ENCODE data around the gene WASL. TPM values are rescaled to one million over a fixed set of nuclear protein-coding genes. Genes with fewer than 3 reads are reported as not detected.

Gene WASL
- polyA plus RNA-seq, 3 donors from 2014 or later: 1.1 to 2.4 (median 1.7) TPM

- Mint-ChIP-seq H3K36me3 (peaks cover 0 to 24% (median 18%) of the 10 kb centered on the region in 3 donors), H3K4me1 (no peaks in the 10 kb centered on the region), H3K4me3 (no peak overlapping the region), H3K27me3 (ENCODE audit: low read depth in 3 of 3) (no peaks in the 10 kb centered on the region), H3K27ac (no peak overlapping the region), H3K9me3 (no peaks in the 10 kb centered on the region)
- no peak for DNase-seq
Measured at GRCh38 chr7:123689250-123689649, 59.6 kb downstream of the WASL start.

- Mint-ChIP-seq H3K4me3 (no peak overlapping the region), H3K27ac (no peak overlapping the region), H3K36me3 (peaks cover 4 to 24% (median 17%) of the 10 kb centered on the region in 3 donors), H3K27me3 (ENCODE audit: low read depth in 3 of 3) (no peaks in the 10 kb centered on the region), H3K4me1 (no peaks in the 10 kb centered on the region), H3K9me3 (no peaks in the 10 kb centered on the region)
- DNase-seq: no peak
Measured at GRCh38 chr7:123687727-123688126, 61.1 kb downstream of the WASL start.

- H3K27ac Mint-ChIP-seq: no peak overlapping the region
- DNase-seq: no peak
- H3K36me3 Mint-ChIP-seq: peaks cover 4 to 18% (median 12%) of the 10 kb centered on the region in 3 donors
- H3K9me3 Mint-ChIP-seq: no peaks in the 10 kb centered on the region
- H3K27me3 Mint-ChIP-seq (ENCODE audit: low read depth in 3 of 3): no peaks in the 10 kb centered on the region
- H3K4me3 Mint-ChIP-seq: no peak overlapping the region
- H3K4me1 Mint-ChIP-seq: no peaks in the 10 kb centered on the region
Measured at GRCh38 chr7:123687161-123687560, 61.6 kb downstream of the WASL start.

GRCh38 chr7:123682690-123683089 is 66.1 kb downstream of the WASL start:
- H3K4me3 Mint-ChIP-seq: no peak overlapping the region
- H3K36me3 Mint-ChIP-seq: peaks cover 4 to 9% (median 8%) of the 10 kb centered on the region in 3 donors
- peak in 2 of 3 donors; percentile 29 to 31 for DNase-seq

GRCh38 chr7:123681561-123681960 is 67.2 kb downstream of the WASL start:
- Mint-ChIP-seq H3K9me3 (no peaks in the 10 kb centered on the region), H3K4me1 (no peaks in the 10 kb centered on the region), H3K27me3 (ENCODE audit: low read depth in 3 of 3) (no peaks in the 10 kb centered on the region), H3K4me3 (no peak overlapping the region), H3K36me3 (peaks cover 0 to 9% (median 4%) of the 10 kb centered on the region in 3 donors), H3K27ac (no peak overlapping the region)
- no peak for DNase-seq

More at GRCh38 chr7:123682690-123683089, 66.1 kb downstream of the WASL start:
- Mint-ChIP-seq H3K9me3 (no peaks in the 10 kb centered on the region), H3K27ac (no peak overlapping the region), H3K27me3 (ENCODE audit: low read depth in 3 of 3) (no peaks in the 10 kb centered on the region), H3K4me1 (no peaks in the 10 kb centered on the region)

GRCh38 chr7:123680580-123680979 is 68.2 kb downstream of the WASL start:
- Mint-ChIP-seq H3K4me1 (no peaks in the 10 kb centered on the region), H3K27ac (no peak overlapping the region), H3K27me3 (ENCODE audit: low read depth in 3 of 3) (no peaks in the 10 kb centered on the region), H3K9me3 (no peaks in the 10 kb centered on the region), H3K36me3 (peaks cover 0 to 9% (median 4%) of the 10 kb centered on the region in 3 donors), H3K4me3 (no peak overlapping the region)
- no peak for DNase-seq

GRCh38 chr7:123679614-123680013 is 69.2 kb downstream of the WASL start:
- H3K27me3 Mint-ChIP-seq (ENCODE audit: low read depth in 3 of 3): no peaks in the 10 kb centered on the region
- no peak for DNase-seq
- H3K36me3 Mint-ChIP-seq: peaks cover 0 to 9% (median 4%) of the 10 kb centered on the region in 3 donors
- H3K4me3 Mint-ChIP-seq: no peak overlapping the region
- no peaks in the 10 kb centered on the region for H3K9me3 Mint-ChIP-seq
- peak overlapping the region in 1 of 6 donors; percentile 6 for H3K27ac Mint-ChIP-seq
- peaks cover 0 to 2% of the 10 kb centered on the region in 2 donors for H3K4me1 Mint-ChIP-seq

GRCh38 chr7:123677061-123677715 is 71.6 kb downstream of the WASL start:
- H3K9me3 Mint-ChIP-seq: no peaks in the 10 kb centered on the region
- H3K4me3 Mint-ChIP-seq: no peak overlapping the region
- no peak overlapping the region for H3K27ac Mint-ChIP-seq
- peaks cover 0 to 9% (median 0%) of the 10 kb centered on the region in 3 donors for H3K36me3 Mint-ChIP-seq
- H3K27me3 Mint-ChIP-seq (ENCODE audit: low read depth in 3 of 3): no peaks in the 10 kb centered on the region
- no peak for DNase-seq
- peaks cover 0 to 2% of the 10 kb centered on the region in 2 donors for H3K4me1 Mint-ChIP-seq

GRCh38 chr7:123675181-123675473 is 73.7 kb downstream of the WASL start:
- no peak overlapping the region for H3K4me3 Mint-ChIP-seq
- H3K27me3 Mint-ChIP-seq (ENCODE audit: low read depth in 3 of 3): peaks cover 0 to 3% (median 0%) of the 10 kb centered on the region in 3 donors
- H3K9me3 Mint-ChIP-seq: peaks cover 0 to 1% (median 0%) of the 10 kb centered on the region in 6 donors
- no peak for DNase-seq
- H3K4me1 Mint-ChIP-seq: peaks cover 0 to 2% of the 10 kb centered on the region in 2 donors
- H3K36me3 Mint-ChIP-seq: peaks cover 0 to 9% (median 0%) of the 10 kb centered on the region in 3 donors
- H3K27ac Mint-ChIP-seq: no peak overlapping the region

- H3K4me1 Mint-ChIP-seq: peaks cover 0 to 2% of the 10 kb centered on the region in 2 donors
- no peak overlapping the region for H3K27ac Mint-ChIP-seq
- H3K36me3 Mint-ChIP-seq: peaks cover 0 to 9% (median 0%) of the 10 kb centered on the region in 3 donors
- H3K4me3 Mint-ChIP-seq: no peak overlapping the region
- no peak for DNase-seq
- peaks cover 0 to 3% (median 0%) of the 10 kb centered on the region in 3 donors for H3K27me3 Mint-ChIP-seq (ENCODE audit: low read depth in 3 of 3)
- H3K9me3 Mint-ChIP-seq: peaks cover 0 to 1% (median 0%) of the 10 kb centered on the region in 6 donors
Measured at GRCh38 chr7:123674399-123675180, 74.2 kb downstream of the WASL start.

- Mint-ChIP-seq H3K4me1 (peaks cover 0 to 2% of the 10 kb centered on the region in 2 donors), H3K4me3 (no peak overlapping the region), H3K36me3 (peaks cover 0 to 4% (median 4%) of the 10 kb centered on the region in 3 donors), H3K27me3 (ENCODE audit: low read depth in 3 of 3) (peaks cover 0 to 3% (median 0%) of the 10 kb centered on the region in 3 donors), H3K27ac (no peak overlapping the region), H3K9me3 (peaks cover 0 to 1% (median 0%) of the 10 kb centered on the region in 6 donors)
- DNase-seq: no peak
Measured at GRCh38 chr7:123673752-123674398, 74.9 kb downstream of the WASL start.

- peaks cover 0 to 1% (median 0%) of the 10 kb centered on the region in 6 donors for H3K9me3 Mint-ChIP-seq
- DNase-seq: no peak
- peaks cover 0 to 2% of the 10 kb centered on the region in 2 donors for H3K4me1 Mint-ChIP-seq
- H3K27me3 Mint-ChIP-seq (ENCODE audit: low read depth in 3 of 3): peaks cover 0 to 3% (median 0%) of the 10 kb centered on the region in 3 donors
- no peak overlapping the region for H3K4me3 Mint-ChIP-seq
- no peak overlapping the region for H3K27ac Mint-ChIP-seq
- peaks cover 0 to 5% (median under 1%) of the 10 kb centered on the region in 3 donors for H3K36me3 Mint-ChIP-seq
Measured at GRCh38 chr7:123673137-123673732, 75.6 kb downstream of the WASL start.

GRCh38 chr7:123669485-123669884 is 79.3 kb downstream of the WASL start:
- H3K27me3 Mint-ChIP-seq (ENCODE audit: low read depth in 3 of 3): peaks cover 0 to 6% (median 1%) of the 10 kb centered on the region in 3 donors

More at GRCh38 chr7:123669485-123669884, 79.3 kb downstream of the WASL start:
- H3K27ac Mint-ChIP-seq: no peak overlapping the region
- no peaks in the 10 kb centered on the region for H3K4me1 Mint-ChIP-seq
- H3K4me3 Mint-ChIP-seq: no peak overlapping the region
- DNase-seq: no peak
- H3K36me3 Mint-ChIP-seq: peaks cover 0 to 5% (median 0%) of the 10 kb centered on the region in 3 donors
- H3K9me3 Mint-ChIP-seq: peaks cover 0 to 1% (median 0%) of the 10 kb centered on the region in 6 donors

All from immature natural killer cell (primary cell).